Measurements from ENCODE around the gene MAJIN.
"Not testable (repeated sequence)": the region's sequence is repeated elsewhere in the genome, so short reads cannot be mapped to it uniquely, and the experiment has no call there.

Gene MAJIN

GRCh38 chr11:64990222-64990923 lies 18.5 kb upstream of the MAJIN start:
- DNase-seq (ENCODE audit: low read depth), result no peak

DNA sequence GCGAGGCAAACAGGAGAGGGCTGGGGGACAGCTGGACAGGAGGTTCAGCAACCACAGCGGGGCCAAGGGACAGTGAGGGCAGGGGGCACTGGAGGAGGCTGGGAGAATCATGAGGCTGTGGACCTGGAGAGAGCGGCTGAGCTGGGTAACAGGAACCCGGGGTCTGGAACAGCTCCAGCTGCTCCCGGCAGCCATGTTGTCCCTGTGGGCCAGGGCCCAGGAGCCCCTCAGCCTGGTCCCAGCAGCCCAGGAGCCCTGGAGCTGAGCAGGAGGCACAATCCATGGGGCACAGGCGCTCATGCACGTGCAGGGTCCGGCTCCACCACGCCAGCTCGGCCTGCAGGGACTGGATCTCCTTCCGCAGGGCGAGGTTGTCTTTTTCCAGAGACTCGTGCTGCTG lies 17.5 kb upstream of the MAJIN start:
- DNase-seq (ENCODE audit: low read depth), result no peak

- DNase-seq (ENCODE audit: low read depth), result no peak
Observed at GRCh38 chr11:64987998-64988854, 16.3 kb upstream of the MAJIN start.

- DNase-seq (ENCODE audit: low read depth), result not testable (repeated sequence)
Observed at GRCh38 chr11:64983339-64983738, 11.4 kb upstream of the MAJIN start.

DNA sequence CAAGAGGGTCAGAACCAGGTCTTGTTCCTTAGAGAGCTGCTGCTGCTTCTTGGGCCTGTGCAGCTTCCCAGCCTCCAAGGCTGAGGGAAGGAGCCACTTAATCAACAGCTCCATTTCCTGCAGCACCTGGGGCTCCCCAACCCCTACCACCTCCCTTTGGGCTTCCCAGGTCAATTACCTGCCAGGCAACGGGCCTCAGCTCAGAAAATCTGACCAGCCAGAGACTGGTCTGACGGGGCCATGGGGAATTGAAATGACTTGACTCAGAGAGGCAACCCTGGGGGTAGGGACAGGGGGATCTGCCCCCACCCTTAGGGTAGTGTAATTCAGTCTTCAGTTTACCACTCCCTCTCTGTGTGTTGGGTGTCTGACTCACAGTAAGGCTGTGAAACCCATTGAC lies 4.7 kb upstream of the MAJIN start:
- DNase-seq (ENCODE audit: low read depth), result no peak

GRCh38 chr11:64974124-64974523 lies 2.2 kb upstream of the MAJIN start:
- DNase-seq (ENCODE audit: low read depth), result no peak

- DNase-seq (ENCODE audit: low read depth), result no peak
Observed at GRCh38 chr11:64970731-64971151, 1.2 kb downstream of the MAJIN start.

DNA sequence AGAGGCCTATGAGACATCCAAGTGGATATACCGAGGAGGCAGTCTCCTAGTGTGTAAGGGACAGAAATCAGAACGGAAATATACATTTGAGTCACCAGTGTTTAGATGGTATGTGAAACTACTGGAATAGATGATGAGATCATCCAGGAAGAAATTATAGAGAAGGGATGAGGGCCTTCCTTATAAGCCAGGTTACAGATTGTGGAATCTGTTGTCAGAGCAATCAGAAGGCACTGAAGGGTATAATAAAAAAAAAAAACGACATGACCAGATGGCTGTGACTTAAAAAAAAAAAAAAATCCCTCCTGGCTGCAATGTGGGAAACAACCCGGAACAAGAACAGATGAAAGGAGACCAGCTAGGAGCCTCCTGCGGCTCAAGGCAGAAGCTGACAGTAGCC lies 2.7 kb downstream of the MAJIN start:
- no peak for DNase-seq (ENCODE audit: low read depth)

DNA sequence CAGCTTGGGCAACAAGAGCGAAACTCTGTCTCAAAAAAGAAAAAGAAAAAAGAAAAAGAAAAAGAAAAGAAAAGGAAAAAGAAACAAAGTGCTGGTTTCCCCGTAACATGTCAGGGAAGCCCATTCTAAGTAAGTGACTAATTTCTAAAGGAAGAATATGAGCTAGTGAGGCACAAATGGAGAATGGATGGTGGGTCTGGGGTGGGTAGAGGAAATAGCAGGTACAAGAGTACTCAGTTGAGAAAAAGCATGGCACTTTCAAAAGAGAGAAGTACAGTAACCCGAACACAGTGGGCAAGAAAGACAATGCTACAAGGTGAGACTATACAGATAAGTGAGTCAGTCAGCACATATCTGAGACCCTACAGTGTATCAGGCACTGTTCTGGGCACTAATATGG lies 4.5 kb downstream of the MAJIN start:
- DNase-seq (ENCODE audit: low read depth), result no peak

- DNase-seq (ENCODE audit: low read depth), result no peak
Observed at GRCh38 chr11:64963072-64963631, 8.8 kb downstream of the MAJIN start.

- DNase-seq (ENCODE audit: low read depth), result no peak
Observed at GRCh38 chr11:64960719-64961118, 11.2 kb downstream of the MAJIN start.

GRCh38 chr11:64959498-64959897 lies 12.4 kb downstream of the MAJIN start:
- DNase-seq (ENCODE audit: low read depth), result no peak

DNA sequence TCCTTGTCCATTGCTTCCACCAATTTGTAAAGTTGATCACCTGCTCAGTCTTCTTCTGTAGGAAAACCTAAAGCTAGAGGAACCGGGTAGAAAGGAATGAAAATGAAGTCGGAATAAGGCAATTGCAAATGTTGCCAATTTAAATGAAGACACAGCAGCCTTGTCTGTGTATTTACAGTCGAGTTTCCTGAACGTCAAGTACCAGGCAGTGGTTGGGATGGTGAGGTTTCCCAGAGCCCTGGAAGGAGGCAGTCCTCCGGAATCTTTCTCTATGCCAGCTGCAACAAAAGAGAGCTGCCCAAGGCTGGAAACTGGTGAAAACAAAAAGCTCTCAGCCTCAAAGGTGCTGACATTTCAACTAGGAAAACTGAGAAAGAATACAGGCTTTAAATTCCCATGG lies 17.7 kb downstream of the MAJIN start:
- no peak for DNase-seq (ENCODE audit: low read depth)

GRCh38 chr11:64951529-64951928 lies 20.4 kb downstream of the MAJIN start:
- DNase-seq (ENCODE audit: low read depth), result no peak

GRCh38 chr11:64947208-64947814 lies 24.6 kb downstream of the MAJIN start:
- no peak for DNase-seq (ENCODE audit: low read depth)

DNA sequence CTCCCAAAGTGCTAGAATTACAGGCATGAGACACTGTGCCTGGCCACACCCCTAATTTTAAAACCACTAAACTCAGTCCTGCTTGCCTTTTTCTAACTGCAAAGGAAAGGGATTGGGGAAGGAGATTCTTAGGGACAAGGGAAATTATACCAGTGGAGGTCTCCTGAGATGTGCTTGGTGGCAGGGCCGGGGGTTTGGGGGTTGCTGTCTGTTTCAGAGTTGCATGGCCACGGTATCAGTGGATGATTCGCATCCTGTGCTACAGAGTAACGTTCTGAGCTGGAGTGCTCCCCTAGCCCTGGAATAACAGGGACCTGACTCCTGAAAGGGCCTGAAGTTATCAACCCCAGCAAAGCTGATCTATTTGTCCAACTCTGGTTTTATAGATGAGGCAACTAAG lies 35.4 kb downstream of the MAJIN start:
- DNase-seq (ENCODE audit: low read depth), result no peak

- DNase-seq (ENCODE audit: low read depth), result no peak
Observed at GRCh38 chr11:64935359-64936081, 36.4 kb downstream of the MAJIN start, which contains the start of gene GPHA2. GPHA2 (minus strand) TSS chr11:64935893; CDS start chr11:64935460, 433 bp downstream.

GRCh38 chr11:64934682-64935358 lies 37.1 kb downstream of the MAJIN start:
- no peak for DNase-seq (ENCODE audit: low read depth)

- no peak for DNase-seq (ENCODE audit: low read depth)
Observed at GRCh38 chr11:64933935-64934681, 37.8 kb downstream of the MAJIN start.

DNA sequence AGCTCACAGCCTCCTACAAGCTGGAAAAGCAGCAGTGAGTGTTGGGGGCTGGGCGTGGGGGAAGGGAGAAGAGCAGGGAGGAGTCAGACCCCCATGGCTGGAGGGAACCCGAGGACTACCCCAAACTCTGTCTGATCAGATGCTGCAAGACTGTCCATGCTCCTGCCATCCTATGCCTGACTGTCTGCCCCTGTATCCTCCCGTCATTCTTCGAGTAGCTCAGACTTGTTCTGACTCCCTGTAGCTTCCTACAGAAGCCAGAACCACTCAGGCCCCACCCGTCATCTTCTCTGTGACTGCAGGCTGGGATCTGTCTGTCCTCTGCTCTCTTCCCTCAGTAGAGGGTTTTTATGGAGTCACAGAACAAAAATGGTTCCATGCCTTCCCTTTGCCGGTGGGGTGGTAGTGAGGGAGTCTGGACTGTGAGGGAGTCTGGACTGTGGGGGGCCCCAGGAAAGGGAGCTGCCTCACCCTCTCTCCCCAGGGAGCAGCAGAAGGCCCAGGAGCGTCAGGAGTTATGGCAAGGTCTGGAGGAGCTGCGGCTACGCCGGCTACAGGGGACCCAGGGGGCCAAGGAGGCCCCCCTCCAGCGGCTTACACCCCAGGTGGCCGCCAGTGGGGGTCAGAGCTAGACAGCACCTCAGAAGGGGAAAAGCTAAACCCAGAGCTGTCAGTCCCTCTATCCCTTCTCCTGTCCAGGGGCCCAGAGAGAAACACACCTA lies 38.5 kb downstream of the MAJIN start:
- no peak for DNase-seq (ENCODE audit: low read depth)

Data from activated T-helper 1 cell treated with Interleukin-2 at 50 U/mL for 16 hours (primary cell).